Umbilical cord (tissue), 2 donors: ENCODE results near the gene WDR62. TPM values are rescaled to one million over a fixed set of nuclear protein-coding genes. Genes with fewer than 3 reads are reported as not detected.
A peak's percentile ranks its signal among the peaks of the same experiment; 100 is the strongest.

Experiments
- DNase-seq: peaks from one replicate; pipeline ENCODE4 v3.0.0-alpha.2; 2015; ENCODE audit warnings: low spot score
- total RNA-seq: library from RNA; depleted of rRNA; stranded (reverse); fragments of >200 nt; gene quantifications from one replicate; pipeline ENCODE4 v1.2.3, GENCODE V29; 2014; ENCODE audit warnings: low replicate concordance; ENCODE audit not compliant: insufficient read depth

Gene WDR62
- total RNA-seq: 1.2 TPM

- DNase-seq: peak; percentile 97
These were observed at the start of gene WDR62 for GRCh38 chr19:36054733-36055686. Gene WDR62, plus strand, starts transcription at chr19:36054897. Its CDS starts 75 bp downstream, at chr19:36054972.

DNA sequence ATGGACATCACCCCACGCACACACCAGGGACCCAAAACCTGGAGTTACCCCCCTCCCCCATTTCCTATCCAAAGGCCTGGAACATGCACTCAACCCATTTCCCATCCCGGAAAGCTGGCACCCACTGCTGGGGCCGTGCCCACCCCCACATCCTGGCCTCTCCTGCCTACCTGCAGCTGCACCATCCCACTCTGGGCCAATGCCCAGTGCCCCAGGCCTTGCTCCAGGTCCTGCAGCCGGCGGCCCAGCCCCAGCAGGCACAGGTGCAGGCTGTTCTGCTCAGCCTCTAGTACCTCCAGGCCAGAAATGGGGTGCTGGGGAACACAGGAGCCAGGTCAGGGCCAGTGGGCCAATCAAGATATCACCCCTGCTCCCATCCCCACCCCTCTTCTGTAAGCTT lies 47.7 kb upstream of the WDR62 start:
- no peak for DNase-seq

- DNase-seq: no peak
These were observed 46.2 kb upstream of the WDR62 start, which contains the start of gene SYNE4 for GRCh38 chr19:36008336-36008978. Gene SYNE4, minus strand, starts transcription at chr19:36008813. Its CDS starts 132 bp downstream, at chr19:36008681.

DNA sequence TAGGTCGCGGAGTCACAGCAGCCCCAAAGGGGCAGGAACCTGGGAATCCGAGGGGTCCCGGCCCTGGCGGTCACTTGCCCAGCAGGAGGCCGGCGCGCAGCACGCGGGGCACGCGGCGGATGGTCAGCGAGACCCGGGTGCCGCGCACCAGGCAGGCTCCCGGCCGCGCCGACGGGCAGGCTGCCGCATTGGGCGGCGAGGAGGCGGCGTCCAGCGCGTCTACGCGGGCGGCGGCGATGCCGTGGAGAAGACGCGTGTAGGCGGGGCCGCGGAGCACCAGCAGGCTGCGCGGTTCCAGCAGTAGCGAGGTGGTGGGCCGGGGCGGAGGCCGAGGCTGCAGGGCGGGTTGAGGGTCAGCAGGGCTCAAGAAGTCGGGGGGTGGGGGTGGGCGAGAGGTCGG lies 45.5 kb upstream of the WDR62 start:
- DNase-seq: peak; percentile 61

DNA sequence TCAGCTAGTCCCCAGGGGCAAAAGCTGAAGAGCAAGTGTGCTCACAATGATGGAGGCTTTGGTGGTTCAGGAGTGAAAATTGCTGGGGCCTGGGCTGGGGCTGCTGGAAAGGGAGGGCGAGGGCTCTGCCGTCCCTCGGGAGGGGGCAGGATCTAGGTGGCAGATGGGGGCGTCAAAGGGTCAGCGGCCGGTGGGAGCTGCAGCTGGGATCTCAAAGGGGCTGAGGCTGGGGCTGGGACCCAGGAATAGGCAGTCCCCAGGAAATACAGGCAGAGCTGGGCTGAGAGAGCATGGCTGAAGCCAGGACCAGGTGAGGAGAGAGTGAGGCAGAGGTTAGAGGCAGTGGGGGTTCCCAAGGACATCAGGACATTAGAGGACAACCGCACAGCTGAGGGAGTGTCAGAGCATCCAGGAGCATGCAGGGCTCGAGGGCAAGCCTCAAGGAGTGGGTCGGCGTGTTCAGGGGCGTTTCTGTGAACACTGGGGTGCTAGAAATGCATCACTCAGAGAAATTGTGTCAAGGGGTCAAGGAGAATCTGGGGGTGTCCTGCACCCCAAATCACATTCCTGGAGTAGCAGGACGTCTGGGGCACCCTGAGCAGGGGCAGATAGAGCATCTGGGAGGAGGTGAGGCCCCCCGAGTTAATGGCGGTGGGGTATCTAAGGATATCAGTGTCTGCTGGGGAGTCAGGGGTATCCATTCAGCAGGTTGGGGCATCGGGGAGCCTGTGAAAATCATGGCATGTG lies 44.9 kb upstream of the WDR62 start:
- DNase-seq: no peak

- DNase-seq: no peak
These were observed 44.3 kb upstream of the WDR62 start for GRCh38 chr19:36010402-36010801.

GRCh38 chr19:36013280-36014011 lies 41.3 kb upstream of the WDR62 start:
- no peak for DNase-seq

- DNase-seq: peak; percentile 100
These were observed 40.4 kb upstream of the WDR62 start, which contains the start of gene ALKBH6 for GRCh38 chr19:36014012-36014924. Gene ALKBH6, minus strand, starts transcription at chr19:36014213. Its CDS starts 816 bp downstream, at chr19:36013397.

GRCh38 chr19:36019061-36019670 lies 35.5 kb upstream of the WDR62 start:
- no peak for DNase-seq

DNA sequence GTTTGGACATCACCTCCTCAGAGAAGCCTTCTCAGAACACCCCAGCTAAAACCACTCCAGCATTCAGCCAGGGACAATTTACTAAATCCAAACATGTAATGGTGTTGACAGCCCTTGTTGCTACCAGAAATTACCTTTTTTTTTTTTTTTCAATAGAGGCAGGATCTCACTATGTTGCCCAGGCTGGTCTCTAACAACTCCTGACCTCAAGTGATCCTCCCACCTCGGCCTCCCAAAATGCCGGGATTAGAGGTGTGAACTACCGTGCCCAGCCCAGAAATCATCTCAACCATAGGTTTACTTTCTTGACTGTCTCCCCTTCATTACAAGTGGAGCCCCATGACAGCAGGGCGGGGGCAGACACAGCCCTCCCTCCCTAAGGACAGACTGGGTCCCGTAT lies 31.3 kb upstream of the WDR62 start:
- DNase-seq: no peak

DNA sequence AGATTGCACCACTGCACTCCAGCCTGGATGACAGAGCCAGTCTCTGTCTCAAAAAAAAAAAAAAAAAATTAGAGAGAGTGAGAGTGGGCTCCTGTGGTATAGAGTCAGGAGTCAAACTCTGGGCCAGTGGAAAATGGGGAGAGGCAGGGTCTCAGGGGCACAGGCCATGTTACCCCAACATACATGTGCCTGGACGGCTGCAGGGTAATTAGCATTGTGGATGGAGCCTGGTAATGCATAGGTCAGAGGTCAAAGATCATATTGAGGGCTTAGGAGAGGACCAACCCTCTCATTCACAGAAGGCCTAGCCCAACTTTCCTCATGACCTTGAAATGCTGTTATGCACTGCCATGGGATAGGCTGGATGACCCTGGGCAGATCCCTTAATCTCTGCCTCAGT lies 29.2 kb upstream of the WDR62 start:
- no peak for DNase-seq

DNA sequence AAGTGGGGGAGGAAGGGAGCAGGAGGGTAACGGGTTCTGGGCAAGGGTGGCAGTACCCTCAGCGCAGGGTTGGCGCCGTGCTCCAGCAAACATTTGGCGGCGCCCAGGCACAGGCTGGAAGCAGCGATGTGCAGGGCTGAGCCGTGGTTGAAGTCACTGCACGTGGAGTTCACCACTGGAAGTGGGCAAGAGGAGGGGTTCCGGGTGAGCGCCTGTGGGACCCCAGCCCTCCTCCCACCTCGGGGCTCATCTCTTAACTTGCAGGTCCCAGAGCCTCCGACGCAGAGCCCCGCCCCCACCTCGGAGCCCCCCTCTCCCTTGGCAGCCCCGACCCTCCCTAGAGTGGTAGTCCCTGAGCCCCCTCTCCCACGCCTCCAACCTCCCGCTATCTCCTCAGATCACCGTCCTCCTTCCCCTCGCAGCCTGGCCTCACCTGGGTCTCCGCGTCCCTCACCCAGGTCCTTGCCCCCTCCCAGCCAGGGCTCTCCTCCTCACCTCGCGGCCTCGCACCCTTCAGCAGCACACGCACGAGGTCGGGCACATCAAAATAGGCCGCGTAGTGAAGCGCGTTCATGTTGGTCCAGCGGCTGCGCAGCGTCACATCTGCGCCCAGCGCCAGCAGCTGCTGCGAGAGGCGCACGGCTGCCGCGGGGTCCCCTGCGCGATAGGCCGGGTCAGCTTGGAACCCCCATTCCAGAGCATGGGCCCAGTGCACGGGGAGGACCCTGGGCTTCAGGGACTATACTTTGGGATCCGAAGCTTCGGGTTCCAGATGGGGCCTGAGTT lies 28.4 kb upstream of the WDR62 start:
- no peak for DNase-seq

DNA sequence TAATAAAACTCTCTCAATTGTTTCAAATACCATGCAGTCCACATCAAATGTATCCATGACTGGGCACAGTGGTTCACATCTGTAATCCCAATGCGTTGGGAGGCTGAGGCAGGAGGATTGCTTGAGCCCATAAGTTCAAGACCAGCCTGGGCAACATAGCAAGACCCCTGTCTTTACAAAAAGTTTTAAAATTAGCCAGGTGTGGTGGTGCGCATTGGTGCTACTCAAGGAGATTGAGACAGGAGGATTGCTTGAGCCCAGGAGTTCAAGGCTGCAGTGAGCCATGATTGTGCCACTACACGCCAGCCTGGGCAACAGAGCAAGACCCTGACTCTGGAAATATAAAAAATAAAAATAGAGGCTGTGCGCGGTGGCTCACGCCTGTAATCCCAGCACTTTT lies 27.0 kb upstream of the WDR62 start:
- no peak for DNase-seq

DNA sequence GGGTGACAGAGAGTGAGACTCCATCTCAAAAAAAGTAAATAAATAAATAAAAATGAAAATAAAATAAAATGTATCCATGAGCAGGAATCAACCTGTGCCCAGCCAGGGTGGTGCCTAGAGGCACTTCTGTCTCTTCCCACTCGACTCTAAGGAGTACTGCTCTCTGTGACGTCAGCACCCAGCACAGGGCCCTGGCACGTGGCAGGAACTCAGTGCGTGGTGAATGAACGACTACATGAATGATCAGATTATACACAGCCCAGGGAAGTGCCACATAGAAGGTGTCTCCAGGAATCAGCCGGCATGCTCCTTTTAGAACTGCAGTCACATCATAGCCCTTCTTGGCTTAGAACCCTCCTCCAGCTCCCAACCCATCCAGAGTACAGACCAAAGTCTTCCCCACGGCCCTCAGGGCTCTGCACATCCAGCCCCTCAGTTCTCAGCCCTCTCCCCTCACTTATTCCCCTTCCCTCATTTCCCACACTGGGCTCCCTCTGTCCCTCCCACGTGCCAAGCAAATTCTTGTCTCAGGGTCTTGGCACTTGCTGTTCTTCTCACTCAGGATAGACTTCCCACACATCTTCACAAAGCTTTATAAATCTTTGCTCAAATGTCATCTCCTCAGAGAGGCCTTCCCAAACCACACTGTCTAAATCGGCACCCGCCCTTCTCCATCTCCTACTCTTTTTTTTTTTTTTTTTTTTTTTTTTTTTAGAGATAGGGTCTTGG lies 26.2 kb upstream of the WDR62 start:
- no peak for DNase-seq

DNA sequence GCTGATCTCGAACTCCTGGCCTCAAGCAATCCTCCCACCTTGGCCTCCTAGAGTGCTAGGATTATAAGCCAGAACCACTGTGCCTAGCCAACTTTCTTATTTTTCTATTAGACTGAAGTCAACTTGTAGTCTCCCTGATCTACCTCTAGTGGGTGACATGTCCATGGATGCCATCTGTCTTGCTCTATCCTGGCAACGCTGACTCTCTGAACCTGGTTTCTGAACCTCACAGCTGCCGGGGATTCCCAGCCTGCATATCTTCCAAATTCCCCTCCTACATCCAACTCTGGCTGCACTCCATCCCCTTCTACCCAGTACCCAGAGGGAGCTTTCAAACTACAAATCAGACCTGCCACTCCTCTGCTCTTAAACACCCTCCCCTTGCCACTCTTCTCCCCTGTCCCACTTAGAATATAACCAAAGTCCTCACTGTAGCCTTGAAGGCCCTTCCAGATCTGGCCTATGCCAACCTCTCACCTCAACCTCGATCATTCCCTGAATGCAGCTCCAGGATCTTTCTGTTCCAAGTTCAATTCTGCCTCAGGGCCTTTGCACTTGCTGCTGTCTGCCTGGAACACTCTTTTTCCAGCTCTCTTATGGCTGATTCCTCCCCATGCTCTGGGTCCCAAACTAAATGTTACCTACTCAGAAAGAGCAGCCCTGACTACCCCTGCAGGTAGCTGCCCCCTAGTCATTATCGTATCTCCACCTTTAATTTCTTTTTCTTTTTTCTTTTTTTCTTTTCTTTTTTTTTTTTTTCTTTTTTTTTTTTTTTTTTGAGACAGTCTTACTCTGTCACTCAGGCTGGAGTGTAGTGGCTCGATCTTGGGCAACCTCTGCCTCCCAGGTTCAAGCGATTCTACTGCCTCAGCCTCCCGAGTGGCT lies 24.2 kb upstream of the WDR62 start:
- DNase-seq: no peak

DNA sequence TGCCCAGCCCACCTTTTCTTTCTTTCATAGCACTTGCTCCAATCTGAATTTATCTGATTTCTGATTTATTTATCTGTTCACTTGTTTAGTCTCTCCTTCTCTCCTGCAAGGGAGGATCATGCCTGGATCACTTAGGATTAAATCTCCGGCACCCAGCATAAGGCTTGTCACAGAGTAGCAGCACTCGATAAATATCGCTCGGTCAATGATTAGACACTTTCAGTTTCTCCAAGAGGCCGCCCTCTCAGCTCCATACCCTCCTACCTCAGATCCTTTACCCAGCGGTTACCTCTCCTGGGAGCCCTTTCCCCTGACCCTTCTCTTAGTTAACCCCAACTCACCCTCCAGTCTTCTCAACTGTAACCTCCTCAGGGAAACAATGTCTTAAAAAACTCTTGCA lies 23.4 kb upstream of the WDR62 start:
- DNase-seq: no peak
